Effector memory CD8-positive, alpha-beta T cell (primary cell): Measurements from ENCODE around the gene TAS2R41.

Experiments
- ATAC-seq: fragments of 150-1000 bp; cut with Tn5 transposase; replicated peaks from 2 replicates; pipeline ENCODE4 v1.10.0; 2021; ENCODE audit warnings: mild to moderate bottlenecking, moderate library complexity
- DNase-seq, 3 experiments: peaks; one replicate each; pipeline ENCODE4 v3.0.0; 2021
- H3K27ac Mint-ChIP-seq, 2 donors: one replicate each; pipeline ENCODE4 v1.8.0; 2022; ENCODE audit warnings: mild to moderate bottlenecking in 2 of 2, mixed read lengths in 2 of 2, moderate library complexity in 2 of 2
- H3K27me3 Mint-ChIP-seq, 2 donors: one replicate each; pipeline ENCODE4 v1.8.0; 2022; ENCODE audit warnings: mixed read lengths in 2 of 2
- H3K36me3 Mint-ChIP-seq: one replicate; pipeline ENCODE4 v1.8.0; 2022; ENCODE audit warnings: mild to moderate bottlenecking, moderate library complexity, mixed read lengths; ENCODE audit not compliant: insufficient read depth
- H3K4me1 Mint-ChIP-seq, 2 donors: one replicate each; pipeline ENCODE4 v1.8.0; 2022; ENCODE audit warnings: low read depth in 2 of 2, mixed read lengths in 2 of 2
- H3K4me3 Mint-ChIP-seq, 2 donors: one replicate each; pipeline ENCODE4 v1.8.0; 2022; ENCODE audit warnings: mild to moderate bottlenecking in 2 of 2, mixed read lengths in 2 of 2, moderate library complexity in 2 of 2
- H3K9me3 Mint-ChIP-seq, 2 donors: one replicate each; pipeline ENCODE4 v1.8.0; 2022; ENCODE audit warnings: mixed read lengths in 2 of 2

The TAS2R41 gene

GRCh38 chr7:143447466-143447865, 30.2 kb upstream of the TAS2R41 start:
- no peak overlapping the region for H3K27ac Mint-ChIP-seq
- no peaks in the 10 kb centered on the region for H3K36me3 Mint-ChIP-seq
- peaks cover 0 to 6% of the 10 kb centered on the region in 2 donors for H3K27me3 Mint-ChIP-seq
- H3K4me1 Mint-ChIP-seq = no peaks in the 10 kb centered on the region
- DNase-seq (no peak), ATAC-seq (no peak)
- H3K4me3 Mint-ChIP-seq = no peak overlapping the region
- no peaks in the 10 kb centered on the region for H3K9me3 Mint-ChIP-seq

GRCh38 chr7:143448429-143448828, 29.2 kb upstream of the TAS2R41 start:
- no peaks in the 10 kb centered on the region for H3K36me3 Mint-ChIP-seq
- no peak for DNase-seq
- H3K4me3 Mint-ChIP-seq = no peak overlapping the region
- H3K9me3 Mint-ChIP-seq = no peaks in the 10 kb centered on the region
- H3K27ac Mint-ChIP-seq = no peak overlapping the region
- ATAC-seq = no peak
- no peaks in the 10 kb centered on the region for H3K4me1 Mint-ChIP-seq
- H3K27me3 Mint-ChIP-seq = peaks cover 0 to 11% of the 10 kb centered on the region in 2 donors

GRCh38 chr7:143449793-143450192, 27.9 kb upstream of the TAS2R41 start:
- Mint-ChIP-seq H3K4me1 (no peaks in the 10 kb centered on the region), H3K4me3 (no peak overlapping the region), H3K27ac (no peak overlapping the region), H3K36me3 (no peaks in the 10 kb centered on the region), H3K27me3 (peaks cover 0 to 11% of the 10 kb centered on the region in 2 donors), H3K9me3 (no peaks in the 10 kb centered on the region)
- DNase-seq (no peak), ATAC-seq (no peak)

GRCh38 chr7:143451122-143451521, 26.6 kb upstream of the TAS2R41 start:
- H3K4me1 Mint-ChIP-seq = no peaks in the 10 kb centered on the region
- H3K27me3 Mint-ChIP-seq = peaks cover 0 to 11% of the 10 kb centered on the region in 2 donors
- H3K27ac Mint-ChIP-seq = no peak overlapping the region
- no peaks in the 10 kb centered on the region for H3K36me3 Mint-ChIP-seq
- DNase-seq (no peak), ATAC-seq (no peak)
- H3K9me3 Mint-ChIP-seq = no peaks in the 10 kb centered on the region
- H3K4me3 Mint-ChIP-seq = no peak overlapping the region

GRCh38 chr7:143451746-143452145, 25.9 kb upstream of the TAS2R41 start:
- H3K27me3 Mint-ChIP-seq = peaks cover 0 to 11% of the 10 kb centered on the region in 2 donors
- no peak for ATAC-seq
- DNase-seq = no peak
- H3K9me3 Mint-ChIP-seq = no peaks in the 10 kb centered on the region
- no peaks in the 10 kb centered on the region for H3K36me3 Mint-ChIP-seq
- no peak overlapping the region for H3K4me3 Mint-ChIP-seq
- no peaks in the 10 kb centered on the region for H3K4me1 Mint-ChIP-seq
- H3K27ac Mint-ChIP-seq = no peak overlapping the region

- ATAC-seq = no peak
- H3K4me1 Mint-ChIP-seq = no peaks in the 10 kb centered on the region
- H3K9me3 Mint-ChIP-seq = no peaks in the 10 kb centered on the region
- no peak overlapping the region for H3K27ac Mint-ChIP-seq
- peaks cover 5 to 16% of the 10 kb centered on the region in 2 donors for H3K27me3 Mint-ChIP-seq
- no peak overlapping the region for H3K4me3 Mint-ChIP-seq
- no peaks in the 10 kb centered on the region for H3K36me3 Mint-ChIP-seq
- DNase-seq = no peak
Measured at GRCh38 chr7:143452495-143452894, 25.2 kb upstream of the TAS2R41 start.

GRCh38 chr7:143454091-143454680, 23.5 kb upstream of the TAS2R41 start:
- Mint-ChIP-seq H3K27ac (no peak overlapping the region), H3K4me1 (no peaks in the 10 kb centered on the region)

GRCh38 chr7:143455491-143455890, 22.2 kb upstream of the TAS2R41 start:
- H3K9me3 Mint-ChIP-seq = no peaks in the 10 kb centered on the region
- no peak overlapping the region for H3K27ac Mint-ChIP-seq
- DNase-seq = no peak
- ATAC-seq = no peak
- H3K27me3 Mint-ChIP-seq = peaks cover 18 to 30% of the 10 kb centered on the region in 2 donors
- no peaks in the 10 kb centered on the region for H3K4me1 Mint-ChIP-seq
- no peak overlapping the region for H3K4me3 Mint-ChIP-seq
- no peaks in the 10 kb centered on the region for H3K36me3 Mint-ChIP-seq

More at GRCh38 chr7:143454091-143454680, 23.5 kb upstream of the TAS2R41 start:
- Mint-ChIP-seq H3K36me3 (no peaks in the 10 kb centered on the region), H3K27me3 (peaks cover 18 to 30% of the 10 kb centered on the region in 2 donors), H3K9me3 (no peaks in the 10 kb centered on the region), H3K4me3 (no peak overlapping the region)
- DNase-seq (no peak), ATAC-seq (no peak)

- H3K36me3 Mint-ChIP-seq = no peaks in the 10 kb centered on the region
- no peak for ATAC-seq
Measured at GRCh38 chr7:143455942-143456341, 21.7 kb upstream of the TAS2R41 start.

GRCh38 chr7:143456992-143457793, 20.5 kb upstream of the TAS2R41 start:
- no peak for DNase-seq
- Mint-ChIP-seq H3K27me3 (peaks cover 18 to 27% of the 10 kb centered on the region in 2 donors), H3K4me3 (no peak overlapping the region)

More at GRCh38 chr7:143455942-143456341, 21.7 kb upstream of the TAS2R41 start:
- H3K4me3 Mint-ChIP-seq = no peak overlapping the region
- peaks cover 18 to 30% of the 10 kb centered on the region in 2 donors for H3K27me3 Mint-ChIP-seq
- H3K4me1 Mint-ChIP-seq = no peaks in the 10 kb centered on the region
- H3K9me3 Mint-ChIP-seq = no peaks in the 10 kb centered on the region
- H3K27ac Mint-ChIP-seq = no peak overlapping the region
- no peak for DNase-seq

GRCh38 chr7:143458263-143458662, 19.4 kb upstream of the TAS2R41 start:
- H3K4me1 Mint-ChIP-seq = no peaks in the 10 kb centered on the region
- no peaks in the 10 kb centered on the region for H3K36me3 Mint-ChIP-seq
- DNase-seq = no peak
- H3K4me3 Mint-ChIP-seq = no peak overlapping the region
- peaks cover 18 to 19% of the 10 kb centered on the region in 2 donors for H3K27me3 Mint-ChIP-seq
- H3K27ac Mint-ChIP-seq = no peak overlapping the region
- ATAC-seq = no peak
- H3K9me3 Mint-ChIP-seq = no peaks in the 10 kb centered on the region

More at GRCh38 chr7:143456992-143457793, 20.5 kb upstream of the TAS2R41 start:
- Mint-ChIP-seq H3K36me3 (no peaks in the 10 kb centered on the region), H3K27ac (no peak overlapping the region), H3K9me3 (no peaks in the 10 kb centered on the region), H3K4me1 (no peaks in the 10 kb centered on the region)
- no peak for ATAC-seq

- no peaks in the 10 kb centered on the region for H3K4me1 Mint-ChIP-seq
- no peak overlapping the region for H3K27ac Mint-ChIP-seq
- H3K36me3 Mint-ChIP-seq = no peaks in the 10 kb centered on the region
- DNase-seq = no peak
- peaks cover 18 to 19% of the 10 kb centered on the region in 2 donors for H3K27me3 Mint-ChIP-seq
- H3K9me3 Mint-ChIP-seq = no peaks in the 10 kb centered on the region
- no peak overlapping the region for H3K4me3 Mint-ChIP-seq
- ATAC-seq = no peak
Measured at GRCh38 chr7:143458681-143459080, 19.0 kb upstream of the TAS2R41 start.

GRCh38 chr7:143459359-143459758, 18.3 kb upstream of the TAS2R41 start:
- Mint-ChIP-seq H3K4me3 (no peak overlapping the region), H3K4me1 (no peaks in the 10 kb centered on the region), H3K27me3 (peaks cover 18 to 20% of the 10 kb centered on the region in 2 donors), H3K36me3 (no peaks in the 10 kb centered on the region), H3K9me3 (no peaks in the 10 kb centered on the region), H3K27ac (no peak overlapping the region)
- ATAC-seq (no peak), DNase-seq (no peak)
